Measurements from ENCODE around the gene PRKAR2A. TPM values are rescaled to one million over a fixed set of nuclear protein-coding genes. Genes with fewer than 3 reads are reported as not detected.

The PRKAR2A gene
- total RNA-seq, 6 experiments from 2014 or later = 21.9 to 31.1 (median 27.2) TPM

GRCh38 chr3:48826451-48826850, 21.2 kb downstream of the PRKAR2A start:
- Histone ChIP-seq H3K4me1 (no peaks in the 10 kb centered on the region), H3K27ac (no peak overlapping the region), H3K4me3 (no peak overlapping the region), H3K9me3 (no peaks in the 10 kb centered on the region), H3K36me3 (no peaks in the 10 kb centered on the region), H3K27me3 (no peaks in the 10 kb centered on the region)
- DNase-seq = no peak
- WGBS (ENCODE audit: insufficient coverage, low coverage, low lambda C conversion rate, missing lambda C conversion rate) = 72% methylated on average over 2 of the region's 2 CpGs
- intact Hi-C loops (cut with DNase I) = no loop called here
- TF ChIP-seq POLR2A (IDR thresholded peaks at IDR 0.05) (no peak), CTCF (IDR thresholded peaks at IDR 0.05) (no peak)
- no peak for ATAC-seq

- WGBS (ENCODE audit: insufficient coverage, low coverage, low lambda C conversion rate, missing lambda C conversion rate) = 50% methylated on average over 1 of the region's 2 CpGs
- no peak for DNase-seq
- intact Hi-C loops (cut with DNase I) = no loop called here
Observed at GRCh38 chr3:48820612-48821324, 26.9 kb downstream of the PRKAR2A start.

GRCh38 chr3:48819234-48820221, 28.1 kb downstream of the PRKAR2A start:
- 90% methylated on average over 7 of the region's 7 CpGs for WGBS (ENCODE audit: insufficient coverage, low coverage, low lambda C conversion rate, missing lambda C conversion rate)
- no peaks in the 10 kb centered on the region for H3K9me3 ChIP-seq
- DNase-seq = no peak
- H3K4me1 ChIP-seq = peaks cover 0 to 5% (median 0%) of the 10 kb centered on the region in 4 donors
- ATAC-seq = no peak
- intact Hi-C loops (cut with DNase I) = no loop called here
- no peaks in the 10 kb centered on the region for H3K36me3 ChIP-seq
- H3K27ac ChIP-seq = no peak overlapping the region
- H3K27me3 ChIP-seq = no peaks in the 10 kb centered on the region
- H3K4me3 ChIP-seq = no peak overlapping the region
- TF ChIP-seq POLR2A (IDR thresholded peaks at IDR 0.05) (no peak), CTCF (IDR thresholded peaks at IDR 0.05) (no peak)

More at GRCh38 chr3:48820612-48821324, 26.9 kb downstream of the PRKAR2A start:
- TF ChIP-seq CTCF (IDR thresholded peaks at IDR 0.05) (no peak), POLR2A (IDR thresholded peaks at IDR 0.05) (no peak)
- H3K4me3 ChIP-seq = no peak overlapping the region
- H3K4me1 ChIP-seq = peaks cover 0 to 5% (median 0%) of the 10 kb centered on the region in 4 donors
- no peak overlapping the region for H3K27ac ChIP-seq
- no peaks in the 10 kb centered on the region for H3K27me3 ChIP-seq
- H3K9me3 ChIP-seq = no peaks in the 10 kb centered on the region
- no peak for ATAC-seq
- no peaks in the 10 kb centered on the region for H3K36me3 ChIP-seq

GRCh38 chr3:48811524-48811923, 36.1 kb downstream of the PRKAR2A start:
- DNase-seq (no peak), ATAC-seq (no peak)
- 90% methylated on average over 3 of the region's 3 CpGs for WGBS (ENCODE audit: insufficient coverage, low coverage, low lambda C conversion rate, missing lambda C conversion rate)
- H3K27me3 ChIP-seq = no peaks in the 10 kb centered on the region
- TF ChIP-seq CTCF (IDR thresholded peaks at IDR 0.05) = no peak
- TF ChIP-seq POLR2A (IDR thresholded peaks at IDR 0.05) = no peak
- no peaks in the 10 kb centered on the region for H3K36me3 ChIP-seq
- intact Hi-C loops (cut with DNase I) = no loop called here
- H3K4me3 ChIP-seq = no peak overlapping the region
- no peaks in the 10 kb centered on the region for H3K9me3 ChIP-seq
- no peak overlapping the region for H3K27ac ChIP-seq
- no peaks in the 10 kb centered on the region for H3K4me1 ChIP-seq
